ENCODE data around the gene PCYT1A. TPM values are rescaled to one million over a fixed set of nuclear protein-coding genes. Genes with fewer than 3 reads are reported as not detected.
"Not testable (repeated sequence)": the region's sequence is repeated elsewhere in the genome, so short reads cannot be mapped to it uniquely, and the experiment has no call there.

The PCYT1A gene
- total and polyA plus RNA-seq, 4 donors, result 21.2 to 67.4 (median 42.7) TPM

- H3K4me1 ChIP-seq (ENCODE audit: control insufficient read depth in 5 of 5, insufficient read depth in 5 of 5, low read length in 5 of 5), result peaks cover 0 to 4% (median 0%) of the 10 kb centered on the region in 5 donors
- WGBS, 2 donors, result 27 to 36% methylated on average over 45 to 49 of the region's 49 CpGs
- H3K9ac ChIP-seq (ENCODE audit: insufficient read depth in 1 of 2, low read length in 2 of 2), result no peak overlapping the region
- no peak for TF ChIP-seq CTCF (IDR thresholded peaks at IDR 0.05; ENCODE audit: control extremely low read depth, extremely low read depth)
- H3K9me3 ChIP-seq (ENCODE audit: control insufficient read depth in 4 of 4, insufficient read depth in 3 of 4, low read length in 3 of 4), result peaks cover 0 to 2% (median 0%) of the 10 kb centered on the region in 4 donors
- H3K27ac ChIP-seq (ENCODE audit: low read depth in 1 of 2, low read length in 1 of 2), result no peak overlapping the region
- ATAC-seq (ENCODE audit: insufficient read depth, low FRiP score), result peak; percentile 48
- no peak overlapping the region for H3K4me3 ChIP-seq
- H3K36me3 ChIP-seq (ENCODE audit: control insufficient read depth in 4 of 4, insufficient read depth in 4 of 4, low read length in 4 of 4), result no peaks in the 10 kb centered on the region
- no peaks in the 10 kb centered on the region for H3K27me3 ChIP-seq (ENCODE audit: control insufficient read depth in 3 of 3, insufficient read depth in 3 of 3, low read length in 2 of 3)
- DNase-seq, result peak in 1 of 3 donors; percentile 45
Measured at GRCh38 chr3:196207833-196208607, 79.5 kb downstream of the PCYT1A start.

- DNase-seq (no peak), ATAC-seq (ENCODE audit: insufficient read depth, low FRiP score) (no peak)
Measured at GRCh38 chr3:196207159-196207832, 80.2 kb downstream of the PCYT1A start.

GRCh38 chr3:196205442-196206205 is 81.9 kb downstream of the PCYT1A start:
- not testable (repeated sequence) for H3K27me3 ChIP-seq (ENCODE audit: control insufficient read depth in 3 of 3, insufficient read depth in 3 of 3, low read length in 2 of 3); DNase-seq; ATAC-seq (ENCODE audit: insufficient read depth, low FRiP score); H3K36me3 ChIP-seq (ENCODE audit: control insufficient read depth in 4 of 4, insufficient read depth in 4 of 4, low read length in 4 of 4); H3K4me1 ChIP-seq (ENCODE audit: control insufficient read depth in 5 of 5, insufficient read depth in 5 of 5, low read length in 5 of 5); H3K9ac ChIP-seq (ENCODE audit: insufficient read depth in 1 of 2, low read length in 2 of 2); H3K4me3 ChIP-seq; H3K27ac ChIP-seq (ENCODE audit: low read depth in 1 of 2, low read length in 1 of 2); H3K9me3 ChIP-seq (ENCODE audit: control insufficient read depth in 4 of 4, insufficient read depth in 3 of 4, low read length in 3 of 4)
- WGBS, 2 donors, result 79 to 82% methylated on average over 9 of the region's 9 CpGs

More at GRCh38 chr3:196207159-196207832, 80.2 kb downstream of the PCYT1A start:
- Histone ChIP-seq H3K27ac (ENCODE audit: low read depth in 1 of 2, low read length in 1 of 2) (no peak overlapping the region), H3K4me1 (ENCODE audit: control insufficient read depth in 5 of 5, insufficient read depth in 5 of 5, low read length in 5 of 5) (peaks cover 0 to 6% (median 0%) of the 10 kb centered on the region in 5 donors), H3K4me3 (no peak overlapping the region), H3K27me3 (ENCODE audit: control insufficient read depth in 3 of 3, insufficient read depth in 3 of 3, low read length in 2 of 3) (no peaks in the 10 kb centered on the region), H3K9ac (ENCODE audit: insufficient read depth in 1 of 2, low read length in 2 of 2) (no peak overlapping the region), H3K36me3 (ENCODE audit: control insufficient read depth in 4 of 4, insufficient read depth in 4 of 4, low read length in 4 of 4) (no peaks in the 10 kb centered on the region), H3K9me3 (ENCODE audit: control insufficient read depth in 4 of 4, insufficient read depth in 3 of 4, low read length in 3 of 4) (peaks cover 0 to 2% (median 0%) of the 10 kb centered on the region in 4 donors)
- WGBS, 2 donors, result 17 to 23% methylated on average over 28 to 48 of the region's 70 CpGs
- no peak for TF ChIP-seq CTCF (IDR thresholded peaks at IDR 0.05; ENCODE audit: control extremely low read depth, extremely low read depth)

Data from lung (tissue), 12 donors.